ENCODE data around the gene ETNK2.

- TF ChIP-seq, protein P1, sequence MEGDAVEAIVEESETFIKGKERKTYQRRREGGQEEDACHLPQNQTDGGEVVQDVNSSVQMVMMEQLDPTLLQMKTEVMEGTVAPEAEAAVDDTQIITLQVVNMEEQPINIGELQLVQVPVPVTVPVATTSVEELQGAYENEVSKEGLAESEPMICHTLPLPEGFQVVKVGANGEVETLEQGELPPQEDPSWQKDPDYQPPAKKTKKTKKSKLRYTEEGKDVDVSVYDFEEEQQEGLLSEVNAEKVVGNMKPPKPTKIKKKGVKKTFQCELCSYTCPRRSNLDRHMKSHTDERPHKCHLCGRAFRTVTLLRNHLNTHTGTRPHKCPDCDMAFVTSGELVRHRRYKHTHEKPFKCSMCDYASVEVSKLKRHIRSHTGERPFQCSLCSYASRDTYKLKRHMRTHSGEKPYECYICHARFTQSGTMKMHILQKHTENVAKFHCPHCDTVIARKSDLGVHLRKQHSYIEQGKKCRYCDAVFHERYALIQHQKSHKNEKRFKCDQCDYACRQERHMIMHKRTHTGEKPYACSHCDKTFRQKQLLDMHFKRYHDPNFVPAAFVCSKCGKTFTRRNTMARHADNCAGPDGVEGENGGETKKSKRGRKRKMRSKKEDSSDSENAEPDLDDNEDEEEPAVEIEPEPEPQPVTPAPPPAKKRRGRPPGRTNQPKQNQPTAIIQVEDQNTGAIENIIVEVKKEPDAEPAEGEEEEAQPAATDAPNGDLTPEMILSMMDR (IDR thresholded peaks at IDR 0.05), result no peak
- no peak for TF ChIP-seq POLR2A (IDR thresholded peaks at IDR 0.05)
- no peak for TF ChIP-seq POLR2AphosphoS5 (IDR thresholded peaks at IDR 0.05)
These were observed 49.0 kb downstream of the ETNK2 start for GRCh38 chr1:204102739-204103430.
